Activated CD4-positive, alpha-beta T cell treated with anti-CD3 and anti-CD28 coated beads, Interleukin-2, amount 50 U/mL, for 24 hours (primary cell): ENCODE measurements around the gene GDPD5.
"Not testable (repeated sequence)": the region's sequence is repeated elsewhere in the genome, so short reads cannot be mapped to it uniquely, and the experiment has no call there.

Experiments used
- DNase-seq, 2 donors: peaks; one replicate each; pipeline ENCODE4 v3.0.0-alpha.2; 2020; ENCODE audit warnings: low read depth in 1 of 2, low spot score in 1 of 2

The GDPD5 gene

DNA sequence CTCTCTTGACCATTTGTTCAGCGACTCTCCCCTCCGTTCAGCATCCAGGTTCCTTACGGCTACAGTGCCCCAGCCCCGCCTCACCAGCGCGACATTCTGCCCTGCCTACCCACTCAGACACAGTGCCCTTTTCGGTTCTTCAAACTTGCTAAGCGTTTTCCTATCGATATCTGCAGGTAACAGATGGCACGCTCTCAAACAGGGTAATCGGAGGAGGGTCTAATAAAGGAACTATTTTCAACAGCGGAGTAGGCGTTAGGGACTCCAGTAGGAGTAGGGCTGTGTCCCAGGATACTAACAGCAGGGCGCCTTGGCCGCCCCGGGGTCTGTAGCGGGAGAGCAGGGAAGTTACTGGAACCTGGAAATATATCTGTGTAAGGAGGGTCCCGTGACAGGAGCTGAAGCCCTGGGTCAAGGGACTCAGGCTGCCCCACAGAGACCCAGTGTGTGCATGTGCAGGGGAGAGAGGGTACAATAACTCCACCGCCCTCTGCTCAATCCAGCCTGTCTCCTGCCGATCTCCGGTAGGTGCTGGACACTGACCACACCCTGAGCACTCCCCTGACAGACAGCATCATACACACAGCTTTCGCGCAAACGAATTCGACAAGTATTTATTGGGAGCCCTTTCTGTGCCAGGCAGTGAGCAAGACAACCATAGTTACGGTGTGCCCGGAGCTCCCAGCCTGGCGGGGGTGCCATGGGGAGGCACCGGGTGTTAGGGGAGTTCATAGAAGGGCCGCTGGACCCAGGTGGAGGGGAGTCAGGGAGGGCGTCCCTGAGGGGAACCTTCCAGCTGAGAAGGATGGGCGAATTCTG is 94.8 kb downstream of the GDPD5 start:
- no peak for DNase-seq

GRCh38 chr11:75429902-75430713 is 95.6 kb downstream of the GDPD5 start:
- DNase-seq = peak; percentile 22 to 37

DNA sequence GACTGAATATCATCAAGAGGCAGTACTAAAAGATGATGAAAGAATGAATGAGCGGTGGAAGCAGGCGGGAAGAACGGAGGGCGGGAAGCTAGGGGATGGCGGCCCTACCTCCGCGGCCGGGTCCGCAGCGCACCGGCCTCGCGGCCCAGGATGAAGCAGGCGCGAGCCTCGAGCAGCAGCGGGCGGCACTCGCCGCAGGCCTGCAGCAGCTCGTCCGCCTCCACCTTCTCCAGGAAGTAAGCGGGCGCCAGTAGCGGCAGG is 96.2 kb downstream of the GDPD5 start:
- no peak for DNase-seq

DNA sequence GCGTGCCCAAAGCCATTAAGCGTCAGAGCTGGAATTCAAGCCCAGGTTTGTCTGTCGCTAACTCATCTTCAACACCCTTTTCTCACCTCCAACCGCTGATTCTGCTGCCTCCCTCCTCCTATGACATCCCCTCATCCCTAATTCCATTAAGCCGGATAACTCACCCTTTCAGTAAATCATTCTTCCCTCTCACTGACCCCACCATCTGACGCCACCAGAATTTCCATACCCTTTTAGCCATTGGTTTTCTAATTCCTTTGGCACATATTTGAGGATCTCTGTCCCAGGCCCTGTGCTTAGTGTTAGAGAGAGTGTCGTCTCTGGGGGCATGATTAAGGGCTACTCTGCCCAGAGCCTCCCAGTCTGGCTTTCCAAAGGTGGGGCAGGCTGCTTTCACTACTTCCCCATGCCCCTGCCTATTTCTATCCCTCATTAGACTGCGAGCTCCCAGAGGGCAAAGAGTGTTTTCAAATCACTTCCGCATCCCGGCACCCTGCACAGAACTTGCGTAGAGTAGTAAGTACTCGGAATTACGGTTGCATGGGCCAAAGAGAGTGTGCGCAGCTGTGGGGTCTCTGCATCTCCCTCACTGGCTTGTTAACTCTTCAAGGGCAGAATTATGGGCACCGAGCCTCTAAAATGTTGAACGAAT is 96.6 kb downstream of the GDPD5 start:
- DNase-seq = no peak

DNA sequence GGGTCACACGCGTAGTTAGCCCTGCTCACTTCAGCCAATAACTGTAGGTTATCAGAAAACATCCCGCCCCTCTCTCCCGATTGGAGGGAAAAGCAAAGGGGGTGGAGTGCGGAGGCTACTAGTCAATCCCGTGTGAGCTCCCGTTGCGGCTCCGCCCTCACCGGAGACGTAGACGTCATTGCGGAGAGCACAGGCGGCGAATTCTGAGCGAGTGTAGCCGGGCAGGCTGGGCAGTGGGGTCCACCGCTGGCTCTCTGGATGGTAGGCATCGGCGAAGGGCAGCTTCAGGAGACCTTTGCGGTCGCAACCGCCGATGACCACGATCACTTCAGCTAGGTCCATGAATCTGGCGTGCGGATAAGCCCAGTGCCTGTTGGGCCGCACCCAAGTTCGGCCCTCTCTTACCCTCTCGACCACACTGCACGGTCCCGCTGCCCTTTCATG is 97.4 kb downstream of the GDPD5 start:
- peak in 1 of 2 donors; percentile 70 for DNase-seq

GRCh38 chr11:75427181-75427580 is 98.6 kb downstream of the GDPD5 start:
- DNase-seq = no peak

DNA sequence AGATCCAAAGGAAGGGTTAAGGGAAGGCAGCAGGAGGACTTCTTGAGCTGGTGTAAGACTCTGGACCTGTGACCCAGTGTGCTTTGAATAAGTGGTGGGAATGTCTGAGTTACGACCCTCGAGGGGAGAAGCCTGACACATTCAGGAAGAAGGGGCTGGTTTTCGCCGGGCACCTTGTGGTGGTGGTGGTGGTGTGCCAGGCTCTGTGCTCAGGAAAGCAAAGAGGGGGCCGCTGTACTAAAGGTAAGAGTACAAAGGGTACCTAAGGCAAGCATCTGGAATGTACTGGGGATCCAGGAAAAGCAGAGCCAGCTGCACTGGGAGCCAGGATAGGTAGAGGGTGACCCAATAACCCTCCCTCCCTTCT is 99.0 kb downstream of the GDPD5 start:
- DNase-seq = no peak

- DNase-seq = no peak
Measured at GRCh38 chr11:75425422-75425821, 100.3 kb downstream of the GDPD5 start.

DNA sequence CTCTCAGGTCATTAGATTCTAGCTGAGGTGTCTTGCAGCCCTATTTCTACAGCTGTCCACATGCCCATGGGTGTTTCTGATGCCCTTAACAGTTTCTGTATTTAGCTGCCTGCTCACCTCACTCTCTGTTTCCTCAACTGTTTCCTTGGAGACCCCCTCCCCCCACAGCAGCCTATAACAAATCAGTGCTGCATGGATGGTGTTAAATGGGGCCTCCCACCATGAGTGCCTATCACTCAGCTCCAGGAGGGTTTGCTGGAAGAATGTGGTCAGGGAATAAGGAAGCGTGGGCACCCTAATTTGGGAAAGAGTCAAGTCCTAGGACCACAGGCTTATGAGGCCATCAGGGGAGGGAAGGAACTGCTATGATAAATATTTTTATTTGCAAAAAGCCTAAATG is 101.3 kb downstream of the GDPD5 start:
- DNase-seq = no peak

GRCh38 chr11:75423721-75424120 is 102.0 kb downstream of the GDPD5 start:
- DNase-seq = no peak

DNA sequence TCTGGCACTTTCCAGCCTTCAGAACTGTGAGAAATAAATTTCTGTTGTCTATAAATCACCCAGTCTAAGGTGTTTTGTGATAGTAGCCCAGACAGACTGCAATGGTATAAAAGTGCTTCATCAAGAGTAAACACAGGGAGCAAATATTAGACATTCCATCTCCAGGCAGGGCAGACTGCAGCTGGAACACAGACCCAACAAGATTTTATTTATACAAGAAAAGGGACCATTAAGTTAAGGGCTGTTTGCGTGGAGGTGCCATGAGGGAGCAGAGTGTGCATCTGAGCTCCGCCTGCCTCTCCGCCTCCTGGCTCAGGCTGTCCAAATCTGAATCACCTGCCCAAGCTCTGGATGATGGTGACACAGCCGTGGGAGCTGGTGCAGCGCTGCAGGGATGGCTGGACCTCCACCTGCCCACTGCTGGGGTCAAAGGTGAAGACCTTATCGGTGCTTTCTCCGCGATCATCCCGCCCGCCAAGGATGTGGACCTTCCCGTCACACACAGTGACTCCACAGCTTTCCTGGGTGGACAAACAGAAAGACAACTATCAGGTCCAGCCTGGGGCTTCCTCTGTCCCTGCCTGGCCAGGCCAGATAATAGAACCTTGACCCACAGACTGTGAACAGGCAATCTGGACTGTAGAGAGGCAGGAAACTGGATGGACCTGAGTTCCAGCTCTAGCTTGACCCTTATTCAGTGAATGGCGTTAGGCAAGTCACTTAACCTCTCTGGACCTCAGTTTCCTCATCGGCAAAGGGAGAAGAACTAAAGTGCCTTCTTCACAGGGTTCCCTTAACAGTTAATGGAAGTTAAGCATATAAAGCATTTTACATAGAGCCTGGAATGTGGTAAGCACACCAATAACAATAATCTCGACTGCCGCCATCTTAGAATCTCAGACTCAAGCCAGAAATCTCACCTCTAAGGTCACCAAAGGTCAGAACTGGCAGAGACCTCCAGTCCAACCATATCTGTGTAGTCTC is 103.2 kb downstream of the GDPD5 start:
- DNase-seq = no peak

GRCh38 chr11:75421902-75422247 is 103.9 kb downstream of the GDPD5 start:
- no peak for DNase-seq

DNA sequence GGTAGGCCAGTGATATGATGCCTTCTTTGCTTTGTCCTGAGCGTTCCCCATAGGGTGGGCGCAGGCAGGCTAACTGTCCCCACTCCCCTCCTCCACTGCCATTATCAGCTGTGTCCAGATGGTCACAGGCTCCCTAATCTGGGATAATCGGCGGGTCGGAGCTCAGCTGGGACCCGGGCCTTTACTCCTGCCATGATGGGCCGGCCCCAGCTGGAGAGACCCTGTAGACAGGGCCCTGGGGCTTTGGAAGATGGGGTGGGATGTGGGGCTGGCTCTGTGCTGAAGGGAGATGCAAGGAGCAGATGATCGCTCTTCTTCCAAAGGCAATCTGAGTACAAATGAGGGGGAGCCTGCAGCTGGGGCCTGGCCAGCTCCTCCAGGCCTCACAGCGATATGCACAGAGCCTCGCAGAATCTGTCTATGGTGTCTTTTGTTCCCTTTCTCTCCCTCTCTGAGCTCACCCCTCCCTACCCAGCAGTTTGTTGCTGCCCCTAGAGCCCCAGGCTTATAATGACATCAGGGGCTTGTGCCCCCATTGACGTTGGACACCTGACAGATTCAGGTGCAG is 104.6 kb downstream of the GDPD5 start:
- DNase-seq = no peak

DNA sequence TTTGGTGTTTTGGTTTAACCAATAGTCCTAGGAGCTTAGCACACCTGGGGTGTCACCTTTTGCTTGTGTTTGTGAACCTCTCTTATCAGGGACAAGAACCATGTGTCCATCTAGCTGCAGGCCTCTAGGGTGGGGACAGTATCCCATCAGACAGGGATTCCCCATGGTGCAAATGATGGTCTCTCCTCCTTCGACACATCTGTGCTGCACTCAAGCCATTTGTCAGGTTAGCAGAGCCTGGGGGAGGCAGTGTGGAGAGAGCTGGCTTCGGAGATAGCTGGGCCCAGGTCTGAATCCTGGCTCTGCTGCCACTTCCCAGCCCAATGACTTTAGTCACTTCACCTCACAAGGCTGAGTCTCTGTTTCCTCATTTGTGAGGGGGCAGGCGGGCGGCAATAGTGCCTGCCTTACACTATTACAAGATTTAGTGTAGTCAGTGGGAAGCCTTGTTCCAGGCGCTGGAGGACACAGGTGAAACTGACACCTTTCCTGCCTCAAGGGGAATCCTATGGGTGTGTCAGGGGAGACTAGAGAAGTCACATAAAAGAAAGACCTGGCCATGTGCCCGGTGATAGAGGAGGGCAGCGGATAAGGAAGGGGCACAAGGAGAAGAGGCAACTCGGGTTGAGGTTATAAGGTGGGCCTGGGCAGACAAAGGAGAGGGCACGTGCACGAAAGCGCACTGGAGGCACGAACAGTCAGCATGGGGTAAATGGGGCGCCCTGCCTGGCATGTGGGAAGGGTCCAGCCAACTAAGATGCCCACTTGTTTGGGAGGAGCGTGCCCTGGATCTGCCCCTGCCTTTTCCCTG is 105.3 kb downstream of the GDPD5 start:
- no peak for DNase-seq

DNA sequence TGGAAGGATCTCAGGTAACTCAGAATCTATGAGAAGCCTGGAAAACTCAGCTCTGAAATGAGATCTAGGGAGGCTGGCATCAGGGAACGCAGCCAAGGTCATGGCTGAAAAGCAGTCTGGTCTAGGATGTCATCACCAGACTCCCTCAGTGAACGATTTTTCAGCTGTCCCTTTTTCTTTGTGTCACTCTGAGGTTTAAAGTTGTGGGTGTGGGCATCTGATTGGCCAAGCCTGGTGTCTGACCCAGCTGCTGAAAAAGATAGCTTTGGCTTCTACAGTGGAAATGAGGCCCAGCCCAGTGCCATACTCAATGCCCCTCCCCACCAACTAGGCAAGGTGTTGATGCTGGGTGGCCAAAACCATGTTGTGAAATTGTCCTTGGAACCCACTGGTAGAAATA is 111.9 kb downstream of the GDPD5 start:
- DNase-seq = no peak

DNA sequence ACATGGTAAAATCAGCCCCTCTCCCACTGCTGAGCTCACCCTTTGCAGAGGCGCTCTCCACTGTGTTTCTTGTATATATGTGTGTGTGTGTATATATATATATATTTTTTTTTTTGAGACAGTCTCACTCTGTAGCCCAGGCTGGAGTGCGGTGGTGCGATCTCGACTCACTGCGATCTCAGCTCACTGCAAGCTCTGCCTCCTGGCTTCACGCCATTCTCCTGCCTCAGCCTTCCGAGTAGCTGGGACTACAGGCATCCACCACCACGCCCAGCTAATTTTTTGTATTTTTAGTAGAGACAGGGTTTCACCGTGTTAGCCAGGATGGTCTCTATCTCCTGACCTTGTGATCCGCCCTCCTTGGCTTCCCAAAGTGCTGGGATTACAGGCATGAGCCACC is 112.6 kb downstream of the GDPD5 start:
- DNase-seq = not testable (repeated sequence)

- not testable (repeated sequence) for DNase-seq
Measured at GRCh38 chr11:75409971-75410370, 115.8 kb downstream of the GDPD5 start.

GRCh38 chr11:75408957-75409219 is 116.9 kb downstream of the GDPD5 start:
- no peak for DNase-seq

DNA sequence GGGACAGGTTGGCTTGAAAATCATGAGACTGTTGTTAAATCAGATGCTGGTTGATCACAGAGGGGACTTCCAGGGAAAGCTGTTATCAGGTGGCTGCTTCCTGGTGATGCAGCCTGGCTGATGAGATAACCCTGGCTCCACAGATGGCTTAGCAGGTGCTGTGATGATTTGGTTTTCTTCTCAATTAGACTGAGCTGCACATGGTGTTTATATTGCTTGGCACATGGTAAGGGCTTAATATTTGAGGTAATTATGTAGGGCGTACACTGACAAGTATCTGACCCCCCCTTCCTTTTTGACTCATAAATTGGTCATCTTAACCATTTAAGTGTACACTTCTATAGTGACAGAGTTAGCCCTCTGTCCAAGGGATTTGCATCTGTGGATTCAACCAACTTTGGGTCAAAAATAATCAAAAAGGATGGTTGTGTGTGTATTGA is 119.4 kb downstream of the GDPD5 start:
- no peak for DNase-seq

DNA sequence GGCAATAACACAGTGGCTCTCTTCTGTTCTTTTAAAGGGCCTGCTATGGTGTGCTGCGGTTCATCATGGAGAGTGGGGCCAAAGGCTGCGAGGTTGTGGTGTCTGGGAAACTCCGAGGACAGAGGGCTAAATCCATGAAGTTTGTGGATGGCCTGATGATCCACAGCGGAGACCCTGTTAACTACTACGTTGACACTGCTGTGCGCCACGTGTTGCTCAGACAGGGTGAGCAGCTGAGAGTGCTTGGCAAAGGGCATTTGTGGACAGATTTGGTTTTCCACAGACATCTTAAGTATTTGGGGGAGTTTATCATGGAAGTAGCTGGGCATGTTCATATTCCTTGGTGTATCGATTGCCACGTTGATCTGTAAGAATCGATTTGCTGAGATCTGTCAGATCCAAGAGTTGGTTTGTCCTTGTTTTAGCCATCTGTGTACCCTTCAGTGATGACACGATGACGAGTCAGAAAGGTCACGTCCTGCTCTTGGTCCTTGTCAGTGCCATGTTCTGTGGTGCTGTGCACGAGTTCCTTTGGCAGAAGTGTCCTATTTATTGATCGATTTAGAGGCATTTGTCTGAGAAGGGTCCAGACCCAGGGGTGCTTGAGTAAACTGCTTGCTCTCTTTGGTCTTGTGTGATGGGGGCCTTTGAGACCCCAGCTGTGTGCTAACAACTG is 121.6 kb downstream of the GDPD5 start:
- no peak for DNase-seq
